GM19238 (cell line): Measurements from ENCODE around the gene XRN1.
"Not testable (repeated sequence)": the region's sequence is repeated elsewhere in the genome, so short reads cannot be mapped to it uniquely, and the experiment has no call there.

Experiments used
- DNase-seq: peaks from one replicate; pipeline ENCODE4 v3.0.0; 2011; ENCODE audit warnings: low spot score; ENCODE audit not compliant: insufficient read length

XRN1 gene, protein sequence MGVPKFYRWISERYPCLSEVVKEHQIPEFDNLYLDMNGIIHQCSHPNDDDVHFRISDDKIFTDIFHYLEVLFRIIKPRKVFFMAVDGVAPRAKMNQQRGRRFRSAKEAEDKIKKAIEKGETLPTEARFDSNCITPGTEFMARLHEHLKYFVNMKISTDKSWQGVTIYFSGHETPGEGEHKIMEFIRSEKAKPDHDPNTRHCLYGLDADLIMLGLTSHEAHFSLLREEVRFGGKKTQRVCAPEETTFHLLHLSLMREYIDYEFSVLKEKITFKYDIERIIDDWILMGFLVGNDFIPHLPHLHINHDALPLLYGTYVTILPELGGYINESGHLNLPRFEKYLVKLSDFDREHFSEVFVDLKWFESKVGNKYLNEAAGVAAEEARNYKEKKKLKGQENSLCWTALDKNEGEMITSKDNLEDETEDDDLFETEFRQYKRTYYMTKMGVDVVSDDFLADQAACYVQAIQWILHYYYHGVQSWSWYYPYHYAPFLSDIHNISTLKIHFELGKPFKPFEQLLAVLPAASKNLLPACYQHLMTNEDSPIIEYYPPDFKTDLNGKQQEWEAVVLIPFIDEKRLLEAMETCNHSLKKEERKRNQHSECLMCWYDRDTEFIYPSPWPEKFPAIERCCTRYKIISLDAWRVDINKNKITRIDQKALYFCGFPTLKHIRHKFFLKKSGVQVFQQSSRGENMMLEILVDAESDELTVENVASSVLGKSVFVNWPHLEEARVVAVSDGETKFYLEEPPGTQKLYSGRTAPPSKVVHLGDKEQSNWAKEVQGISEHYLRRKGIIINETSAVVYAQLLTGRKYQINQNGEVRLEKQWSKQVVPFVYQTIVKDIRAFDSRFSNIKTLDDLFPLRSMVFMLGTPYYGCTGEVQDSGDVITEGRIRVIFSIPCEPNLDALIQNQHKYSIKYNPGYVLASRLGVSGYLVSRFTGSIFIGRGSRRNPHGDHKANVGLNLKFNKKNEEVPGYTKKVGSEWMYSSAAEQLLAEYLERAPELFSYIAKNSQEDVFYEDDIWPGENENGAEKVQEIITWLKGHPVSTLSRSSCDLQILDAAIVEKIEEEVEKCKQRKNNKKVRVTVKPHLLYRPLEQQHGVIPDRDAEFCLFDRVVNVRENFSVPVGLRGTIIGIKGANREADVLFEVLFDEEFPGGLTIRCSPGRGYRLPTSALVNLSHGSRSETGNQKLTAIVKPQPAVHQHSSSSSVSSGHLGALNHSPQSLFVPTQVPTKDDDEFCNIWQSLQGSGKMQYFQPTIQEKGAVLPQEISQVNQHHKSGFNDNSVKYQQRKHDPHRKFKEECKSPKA (N-terminal part only)

DNA sequence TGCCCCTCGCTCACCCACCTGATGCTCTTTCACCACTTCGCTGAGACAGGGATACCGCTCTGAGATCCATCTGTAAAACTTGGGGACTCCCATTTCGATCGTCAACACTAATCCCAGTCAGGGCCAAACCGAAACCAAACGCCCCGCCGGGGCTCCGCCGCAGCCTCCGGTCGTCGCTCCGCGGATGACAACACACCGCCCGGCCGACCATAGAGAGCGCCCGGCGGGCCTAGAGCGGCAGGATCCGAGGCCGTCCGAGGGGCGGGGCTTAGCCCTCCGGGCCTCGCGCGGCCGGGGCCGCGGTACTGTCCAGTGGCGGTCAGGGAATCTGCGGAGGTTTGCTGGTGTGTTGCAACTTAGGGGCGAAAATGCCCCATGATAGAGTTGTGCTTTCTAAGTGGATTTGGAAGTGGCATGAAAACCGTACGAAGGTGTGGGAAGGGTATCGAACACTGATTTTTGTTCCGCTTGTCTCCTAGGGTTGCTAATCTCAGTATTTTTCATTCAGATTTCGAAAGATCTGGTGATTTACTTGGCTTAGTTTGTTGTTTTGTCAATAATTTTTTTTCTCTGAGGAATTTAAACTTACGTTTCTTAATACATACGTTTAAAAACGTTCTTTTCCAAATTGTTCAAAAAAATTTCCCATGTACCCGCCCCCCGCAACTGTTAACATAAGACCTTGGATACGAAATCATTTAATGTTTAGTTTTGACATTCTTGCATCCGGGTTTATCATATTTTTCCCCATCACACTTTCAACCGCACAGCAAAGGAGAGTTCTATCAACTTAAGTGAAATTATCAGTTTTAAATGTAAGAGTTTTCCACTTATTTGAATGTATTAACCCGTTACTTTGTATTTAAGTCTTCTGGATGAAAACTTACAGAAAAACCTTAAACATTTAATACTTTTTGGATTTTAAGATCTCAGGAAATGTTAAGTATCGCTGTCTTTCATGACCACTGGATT lies at the start of gene XRN1:
XRN1 (minus strand) TSS at position 186 of the 972 bp plus-strand sequence; CDS start at position 93, 93 bp downstream.
- peak; percentile 97 for DNase-seq

DNA sequence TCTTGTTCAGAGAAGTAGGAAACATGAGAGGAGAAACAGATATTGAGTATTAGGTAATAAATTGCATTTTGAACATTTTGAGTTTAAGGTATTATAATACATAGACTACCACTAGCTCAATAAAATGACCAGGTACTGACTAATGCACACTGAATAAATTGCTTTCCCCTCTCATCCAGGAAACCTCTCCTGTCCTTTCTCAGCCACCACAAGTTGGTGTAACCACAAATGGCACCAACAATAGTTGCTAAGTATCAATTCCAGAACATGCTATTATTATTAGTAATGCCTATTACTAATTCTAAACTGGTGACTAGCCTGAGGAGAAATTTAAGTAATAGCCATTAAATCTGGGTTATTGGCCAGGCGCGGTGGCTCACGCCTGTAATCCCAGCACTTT lies 47.3 kb upstream of the XRN1 start:
- DNase-seq = no peak

DNA sequence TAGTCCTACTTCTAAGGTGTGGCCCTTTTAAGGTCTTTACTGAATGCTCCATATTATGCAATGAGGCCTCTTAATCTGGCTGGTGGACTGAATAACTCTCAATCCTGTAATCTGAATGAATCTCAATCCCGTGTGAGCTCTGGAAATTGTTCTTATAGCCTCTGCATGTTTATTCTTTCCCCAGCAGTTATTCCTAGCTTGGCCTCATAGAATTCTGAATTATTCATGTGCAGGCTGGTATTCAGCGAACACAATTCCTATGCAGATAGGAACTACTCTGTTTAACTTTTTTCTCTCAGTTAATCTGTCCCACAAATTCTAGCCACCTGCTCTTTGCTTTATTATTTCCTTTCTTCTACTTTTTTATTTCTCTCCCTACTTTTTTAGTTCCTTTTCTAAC lies 44.3 kb upstream of the XRN1 start:
- no peak for DNase-seq

DNA sequence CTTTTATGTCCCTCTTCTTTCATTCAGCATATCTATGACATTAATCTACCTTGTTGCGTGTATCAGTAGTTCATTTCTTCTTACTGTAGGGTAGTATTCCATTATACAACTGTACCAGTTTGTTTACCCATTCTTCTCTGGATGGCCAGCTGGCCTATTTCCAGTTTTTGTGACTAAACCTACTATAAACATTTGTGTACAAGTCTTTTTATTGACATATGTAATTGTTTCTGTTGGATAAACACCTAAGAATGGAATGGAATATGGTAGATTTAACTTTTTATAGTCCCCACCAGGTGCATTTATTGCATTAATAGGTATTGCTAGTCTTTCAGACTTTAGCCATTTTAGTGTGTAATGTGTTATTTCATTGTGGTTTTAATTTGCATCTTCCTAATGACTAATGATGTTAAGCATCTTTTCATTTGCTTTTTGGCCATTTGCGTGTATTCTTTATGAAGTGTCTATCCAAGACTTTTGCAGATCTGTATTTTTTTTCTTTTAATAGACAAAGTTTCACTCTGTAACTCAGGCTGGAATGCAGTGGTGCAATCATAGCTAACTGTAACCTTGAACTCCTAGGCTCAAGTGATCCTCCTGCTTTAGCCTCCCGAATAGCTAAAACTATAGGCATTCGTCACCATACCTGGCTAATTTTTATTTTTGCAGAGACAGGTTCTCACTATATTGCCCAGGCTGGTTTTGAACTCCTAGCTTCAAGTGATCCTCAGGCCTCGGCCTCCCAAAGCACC lies 41.9 kb upstream of the XRN1 start:
- no peak for DNase-seq

DNA sequence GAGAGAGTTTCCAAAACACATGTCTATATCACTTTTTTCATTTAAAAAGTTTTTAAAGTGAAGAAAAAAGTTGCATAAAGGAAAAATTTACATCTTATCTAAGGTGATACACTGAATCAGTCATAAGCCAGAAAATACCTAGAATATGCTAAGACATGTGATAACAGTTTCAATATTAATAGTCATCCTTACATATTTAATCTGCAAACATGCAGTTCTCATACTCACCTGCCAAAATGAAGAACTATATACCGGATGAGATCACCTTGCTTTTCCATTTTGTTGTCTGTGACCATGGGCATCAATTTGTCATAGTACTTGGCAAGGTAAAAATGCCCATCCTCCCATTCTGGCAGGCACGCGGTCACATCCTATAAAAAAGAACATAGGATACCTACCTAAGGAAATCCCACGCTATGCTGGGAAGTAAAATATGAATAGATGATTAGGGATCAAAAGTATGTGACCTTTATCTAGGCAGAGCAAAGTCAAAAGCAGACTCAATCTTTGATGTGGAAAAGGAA lies 37.1 kb upstream of the XRN1 start:
- no peak for DNase-seq

DNA sequence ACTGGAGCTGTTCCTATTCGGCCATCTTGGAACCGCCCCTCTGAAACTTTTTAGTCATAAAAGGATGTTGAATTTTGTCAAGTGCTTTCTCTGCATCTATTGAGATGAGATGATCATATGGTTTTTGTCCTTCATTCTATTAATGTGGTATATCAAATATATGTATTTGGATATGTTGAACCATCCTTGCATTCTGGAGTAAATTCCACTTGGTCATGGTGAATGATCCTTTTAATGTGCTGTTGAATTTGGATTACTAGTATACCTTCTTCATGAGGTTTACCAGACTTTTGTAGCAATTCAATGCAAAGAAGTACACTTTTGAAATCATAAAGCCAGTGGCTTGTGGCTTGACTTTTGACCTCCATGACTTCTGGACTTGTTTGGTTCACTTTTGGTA lies 33.4 kb upstream of the XRN1 start:
- no peak for DNase-seq

DNA sequence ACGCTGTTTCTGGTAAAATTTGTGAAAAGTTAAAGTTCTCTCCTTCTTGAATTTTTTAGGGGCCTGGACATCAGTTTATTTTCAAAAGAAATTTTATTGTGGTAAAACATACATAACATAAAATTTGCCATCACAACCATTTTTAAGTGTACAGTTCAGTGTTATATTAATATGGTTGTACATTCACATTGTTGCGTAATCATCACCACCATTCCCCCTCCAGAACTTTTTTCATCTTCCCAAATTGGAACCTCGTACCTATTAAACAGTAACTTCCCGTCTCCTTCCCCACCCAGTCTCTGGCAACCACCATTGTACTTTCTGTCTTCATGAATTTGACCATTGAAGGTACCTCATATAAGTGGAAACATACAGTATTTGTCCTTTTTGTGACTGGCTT lies 23.0 kb upstream of the XRN1 start:
- no peak for DNase-seq

DNA sequence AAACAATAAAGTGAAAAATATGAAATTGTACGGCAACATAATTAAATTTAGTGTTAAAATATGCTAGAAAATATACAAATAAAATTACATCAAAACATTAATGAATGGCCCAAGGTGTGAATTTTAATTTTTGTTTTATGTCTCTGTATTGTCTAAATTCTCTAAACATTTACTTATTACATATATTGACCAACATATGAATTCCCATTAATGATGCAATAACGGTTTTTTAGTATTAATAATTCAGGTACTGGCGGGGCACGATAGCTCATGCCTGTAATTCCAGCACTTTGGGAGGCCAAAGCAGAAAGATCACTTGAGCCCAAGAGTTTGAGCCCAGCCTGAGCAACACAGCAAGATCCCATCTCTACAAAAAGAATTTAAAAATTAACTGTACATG lies 20.6 kb upstream of the XRN1 start:
- DNase-seq = no peak

DNA sequence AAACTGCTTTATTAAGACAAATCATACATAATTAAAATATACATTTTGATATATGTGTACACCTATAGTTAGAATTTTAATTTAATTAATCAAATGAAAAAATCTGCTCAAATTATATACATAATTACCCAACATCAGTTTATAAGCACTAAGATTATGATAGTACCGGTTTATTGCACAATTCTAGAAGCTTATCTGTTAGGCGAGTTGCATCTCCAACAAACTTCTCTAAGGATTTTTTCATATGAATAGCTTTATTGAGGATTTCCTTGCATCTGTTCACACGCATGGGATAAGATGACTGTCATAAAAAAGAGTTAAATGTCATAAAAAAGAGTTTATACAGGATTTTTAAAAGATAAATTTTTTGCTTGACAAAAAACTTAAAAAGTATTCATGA lies 19.9 kb upstream of the XRN1 start:
- DNase-seq = no peak

DNA sequence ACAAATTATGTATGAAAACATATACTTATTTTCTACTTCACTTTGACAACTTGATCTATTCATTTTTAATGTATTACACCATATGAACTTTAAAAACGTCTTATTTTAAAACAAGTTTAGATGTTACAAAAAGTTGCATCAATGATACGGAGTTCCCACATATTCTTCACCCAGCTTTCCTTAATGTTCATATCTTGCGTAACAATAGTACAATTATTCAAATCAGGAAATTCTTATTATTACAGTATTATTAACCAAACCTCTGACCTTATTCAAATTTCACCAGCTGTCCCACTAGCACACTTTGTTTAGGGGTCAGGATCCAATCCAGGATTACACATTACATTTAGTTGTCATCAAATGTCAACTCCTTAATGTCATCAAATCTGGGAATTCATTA lies 12.9 kb upstream of the XRN1 start:
- DNase-seq = no peak

DNA sequence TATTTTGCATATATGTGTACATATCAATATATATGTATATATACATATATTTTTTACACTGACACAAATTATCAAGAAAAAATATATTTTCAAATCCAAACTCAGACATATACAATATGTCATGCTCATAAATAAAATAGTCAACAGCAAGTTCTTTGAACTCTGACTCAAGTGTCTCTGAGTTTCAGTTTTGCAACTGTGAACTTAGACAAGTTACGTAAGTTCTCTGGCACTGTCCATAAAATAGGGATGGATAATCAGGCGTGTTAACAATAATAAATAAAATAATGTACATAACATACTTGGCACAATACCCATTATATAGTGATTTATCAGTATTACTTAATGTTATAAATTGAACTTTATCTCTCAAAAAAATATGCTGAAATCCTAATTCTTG lies 12.1 kb upstream of the XRN1 start:
- no peak for DNase-seq

DNA sequence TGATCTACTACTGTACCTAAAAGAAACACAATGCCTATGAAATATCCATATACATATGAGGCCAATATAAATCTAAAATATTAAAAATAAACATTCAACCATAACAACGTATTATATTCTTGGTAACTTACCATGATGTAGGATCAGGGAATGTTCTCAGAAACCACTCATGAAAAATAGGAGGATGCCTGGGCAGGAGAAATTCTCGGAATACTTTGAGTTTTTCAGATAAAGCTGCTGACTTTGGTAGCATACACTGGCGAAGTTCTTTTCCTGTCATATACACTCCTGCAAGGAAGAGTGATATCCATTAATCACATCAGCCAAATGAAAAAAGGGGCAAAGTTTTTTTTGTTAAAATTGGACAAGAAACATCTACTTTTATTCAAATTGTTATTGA lies 11.3 kb upstream of the XRN1 start:
- no peak for DNase-seq

DNA sequence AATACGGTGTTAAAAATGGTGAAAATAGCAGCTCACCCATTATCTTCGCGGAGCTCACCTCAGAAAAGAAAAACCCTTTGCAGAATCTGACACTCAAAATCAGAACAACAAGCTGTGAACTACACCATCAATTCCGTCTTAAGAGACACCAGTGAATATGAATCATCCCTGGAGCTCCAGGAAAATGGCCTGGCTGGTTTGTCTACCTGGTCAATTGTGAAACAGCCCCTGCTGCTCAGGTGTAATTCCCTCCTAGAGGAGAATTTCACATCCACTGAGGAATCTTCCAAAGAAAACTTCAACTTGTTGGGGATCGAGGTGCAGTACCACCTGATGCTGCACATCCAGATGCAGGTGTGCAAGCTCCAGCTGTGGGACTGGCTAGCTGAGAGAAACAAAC lies 3.0 kb upstream of the XRN1 start:
- no peak for DNase-seq

DNA sequence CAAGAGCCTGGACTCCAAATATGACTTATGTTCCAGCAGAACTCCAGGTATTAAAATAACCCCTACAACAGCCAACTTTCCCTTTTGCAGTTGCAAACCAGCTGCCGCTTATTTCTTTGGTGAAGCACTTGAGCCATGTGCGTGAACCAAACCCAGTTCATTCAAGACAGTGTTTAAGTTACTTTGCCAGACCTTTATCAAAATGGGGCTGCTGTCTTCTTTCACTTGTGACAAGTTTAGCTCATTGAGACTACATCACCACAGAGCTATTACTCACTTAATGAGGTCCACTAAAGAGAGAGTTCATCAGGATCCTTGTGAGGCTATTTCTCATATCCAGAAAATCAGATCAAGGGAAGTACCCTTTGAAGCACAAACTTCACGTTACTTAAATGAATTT lies 2.4 kb upstream of the XRN1 start:
- no peak for DNase-seq

DNA sequence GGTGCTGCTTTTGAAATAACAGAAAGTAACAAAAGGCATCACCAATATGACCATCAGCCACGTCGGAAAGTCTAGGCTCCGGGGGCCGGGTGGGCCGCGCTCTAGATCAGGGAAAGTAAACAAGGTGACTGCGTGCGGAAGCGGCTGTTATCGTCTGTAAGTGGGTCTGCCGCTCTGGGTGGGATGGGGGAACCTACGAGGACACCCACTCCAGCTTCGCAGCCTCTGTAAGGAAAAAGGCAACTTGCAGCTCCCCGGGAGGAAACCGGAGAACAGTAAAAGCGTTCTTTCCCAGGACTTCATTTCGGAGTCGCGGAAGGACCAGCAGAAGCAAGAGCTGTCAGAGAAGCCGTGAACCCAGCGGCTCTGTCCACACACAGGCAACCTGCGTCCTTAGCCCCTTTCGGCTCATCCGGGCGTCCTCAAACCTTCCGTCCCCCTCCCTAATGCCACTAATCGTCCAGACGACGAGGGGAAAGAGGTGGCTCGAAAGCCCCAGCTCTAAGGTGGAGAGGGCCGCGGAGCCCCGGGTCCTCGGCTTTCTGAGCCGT lies 461 bp downstream of the XRN1 start:
- DNase-seq = no peak

DNA sequence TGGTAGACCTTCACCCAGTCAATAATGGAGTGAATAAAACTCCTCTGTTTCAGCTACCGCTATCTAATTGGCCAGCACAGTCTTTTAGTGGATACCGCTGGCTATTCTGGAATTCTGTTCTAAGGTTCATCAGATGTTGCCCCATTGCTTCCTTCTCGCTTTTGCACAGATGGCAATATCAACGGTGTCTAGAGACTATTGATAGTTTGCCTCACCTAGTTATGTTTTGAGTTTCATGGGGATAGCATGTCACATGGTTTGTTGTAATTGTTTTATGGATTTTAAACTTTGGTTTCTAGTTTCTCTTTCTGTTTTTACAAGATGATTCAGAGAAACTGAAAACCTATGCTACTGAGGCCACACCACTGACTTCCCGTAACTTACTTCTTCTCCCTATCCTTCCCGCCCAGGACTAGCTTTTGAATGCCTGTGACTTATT lies 2.0 kb downstream of the XRN1 start:
- DNase-seq = peak; percentile 30

DNA sequence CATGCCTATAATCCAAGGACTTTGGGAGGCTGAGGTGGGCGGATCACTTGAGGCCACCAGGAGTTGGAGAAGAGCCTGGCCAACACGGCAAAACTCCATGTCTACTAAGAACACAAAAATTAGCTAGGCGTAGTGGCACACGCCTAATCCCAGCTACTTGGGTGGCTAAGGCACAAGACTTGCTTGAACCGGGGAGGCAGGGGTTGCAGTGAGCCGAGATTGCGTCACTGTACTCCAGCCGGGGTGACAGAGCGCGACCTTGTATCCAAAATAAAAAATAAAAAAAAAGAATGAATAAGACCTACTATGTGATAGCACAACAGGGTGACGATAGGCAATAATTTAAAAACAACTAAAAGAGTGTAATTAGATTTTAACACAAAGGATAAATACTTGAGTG lies 3.5 kb downstream of the XRN1 start:
- no peak for DNase-seq

DNA sequence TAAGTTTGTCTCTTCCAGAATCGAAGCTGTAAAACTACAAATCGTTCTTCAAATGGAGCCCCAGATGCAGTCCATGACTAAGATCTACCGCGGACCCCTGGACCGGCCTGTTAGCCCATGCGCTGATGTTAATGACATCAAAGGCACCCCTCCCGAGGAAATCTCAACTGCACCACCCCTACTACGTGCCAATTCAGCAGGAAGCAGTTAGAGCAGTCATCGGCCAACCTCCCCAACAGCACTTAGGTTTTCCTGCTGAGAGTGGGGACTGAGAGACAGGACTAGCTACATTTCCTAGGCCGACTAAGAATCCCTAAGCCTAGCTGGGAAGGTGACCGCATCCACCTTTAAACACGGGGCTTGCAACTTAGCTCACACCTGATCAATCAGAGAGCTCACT lies 4.8 kb downstream of the XRN1 start:
- DNase-seq = not testable (repeated sequence)
